GM06990 (cell line): ENCODE measurements around the gene DESI2.
"Not testable (repeated sequence)": the region's sequence is repeated elsewhere in the genome, so short reads cannot be mapped to it uniquely, and the experiment has no call there.

ENCODE experiments used
- DNase-seq: peaks from one replicate; pipeline ENCODE4 v3.0.0-alpha.2; 2011; ENCODE audit not compliant: insufficient read length; ENCODE audit errors: extremely low read depth
- H3K27me3 ChIP-seq: replicated peaks from 2 replicates; pipeline ENCODE4 v1.6.0; 2011; ENCODE audit warnings: low read length; ENCODE audit not compliant: control insufficient read depth, insufficient read depth
- H3K36me3 ChIP-seq: 2 replicates; pipeline ENCODE4 v1.5.1; 2011; ENCODE audit warnings: low read length; ENCODE audit not compliant: control insufficient read depth, insufficient read depth
- H3K4me3 ChIP-seq: replicated peaks from 2 replicates; pipeline ENCODE4 v1.5.1; 2011; ENCODE audit warnings: low read depth, mild to moderate bottlenecking, control low read depth, low read length
- CTCF ChIP-seq: IDR thresholded peaks from 2 replicates; pipeline ENCODE4 v1.5.1; 2011; ENCODE audit warnings: low read length, control low read depth, mild to moderate bottlenecking, inconsistent platforms; ENCODE audit not compliant: insufficient read depth, poor library complexity, severe bottlenecking

Gene DESI2

GRCh38 chr1:244654108-244655038 is 1.4 kb downstream of the DESI2 start:
- Histone ChIP-seq H3K4me3 (peak overlapping the region; percentile 88), H3K27me3 (no peaks in the 10 kb centered on the region), H3K36me3 (no peaks in the 10 kb centered on the region)
- no peak for TF ChIP-seq CTCF
- DNase-seq, result no peak

- TF ChIP-seq CTCF, result no peak
- no peaks in the 10 kb centered on the region for H3K27me3 ChIP-seq
- no peak overlapping the region; the same call in 1 of the 2 replicates for H3K4me3 ChIP-seq
- no peaks in the 10 kb centered on the region for H3K36me3 ChIP-seq
- no peak for DNase-seq
Observed at GRCh38 chr1:244655186-244655585, 2.3 kb downstream of the DESI2 start.

- TF ChIP-seq CTCF, result no peak
- no peak for DNase-seq
- H3K4me3 ChIP-seq, result no peak overlapping the region
- no peaks in the 10 kb centered on the region for H3K36me3 ChIP-seq
- no peaks in the 10 kb centered on the region for H3K27me3 ChIP-seq
Observed at GRCh38 chr1:244657421-244657820, 4.5 kb downstream of the DESI2 start.

GRCh38 chr1:244659694-244660093 is 6.8 kb downstream of the DESI2 start:
- no peaks in the 10 kb centered on the region for H3K36me3 ChIP-seq
- H3K27me3 ChIP-seq, result no peaks in the 10 kb centered on the region
- no peak for TF ChIP-seq CTCF
- H3K4me3 ChIP-seq, result no peak overlapping the region
- no peak for DNase-seq

GRCh38 chr1:244660595-244660994 is 7.7 kb downstream of the DESI2 start:
- Histone ChIP-seq H3K36me3 (no peaks in the 10 kb centered on the region), H3K27me3 (no peaks in the 10 kb centered on the region), H3K4me3 (no peak overlapping the region)
- no peak for DNase-seq
- TF ChIP-seq CTCF, result no peak

- H3K36me3 ChIP-seq, H3K27me3 ChIP-seq, DNase-seq, H3K4me3 ChIP-seq: not testable (repeated sequence)
Observed at GRCh38 chr1:244661569-244662312, 8.8 kb downstream of the DESI2 start.
